Keratinocyte (primary cell): ENCODE results near the gene SMAD5. TPM values are rescaled to one million over a fixed set of nuclear protein-coding genes. Genes with fewer than 3 reads are reported as not detected.

Experiments
- DNase-seq: peaks from one replicate; pipeline ENCODE4 v3.0.0-alpha.2; 2011; ENCODE audit warnings: low read depth, missing footprints, low spot score
- FAIRE-seq: peaks from 2 replicates; lab custom pipeline; 2011; peaks lifted over from hg19 to GRCh38; lab: Jason Lieb, UNC
- H2AFZ ChIP-seq: 2 replicates; pipeline ENCODE4 v1.6.0; 2012; ENCODE audit warnings: low read length, control low read depth, inconsistent platforms; ENCODE audit not compliant: control insufficient read depth
- H3K27ac ChIP-seq: 2 replicates; pipeline ENCODE4 v1.5.1; 2011; ENCODE audit warnings: low read length; ENCODE audit not compliant: control insufficient read depth, insufficient read depth
- H3K27me3 ChIP-seq: 3 replicates; pipeline ENCODE4 v1.6.0; 2011; ENCODE audit warnings: low read length; ENCODE audit not compliant: control insufficient read depth, insufficient read depth; ENCODE audit errors: extremely low read depth
- H3K36me3 ChIP-seq, 2 experiments: 2 replicates in 1 of 2; 3 replicates in 1 of 2; pipeline ENCODE4 v1.5.1; 2011; ENCODE audit warnings: low read length in 2 of 2, mild to moderate bottlenecking in 1 of 2; ENCODE audit not compliant: control insufficient read depth in 2 of 2, insufficient read depth in 2 of 2; ENCODE audit errors: extremely low read depth in 1 of 2
- H3K4me1 ChIP-seq: 3 replicates; pipeline ENCODE4 v1.5.1; 2011; ENCODE audit warnings: low read length; ENCODE audit not compliant: control insufficient read depth, insufficient read depth; ENCODE audit errors: extremely low read depth
- H3K4me2 ChIP-seq: 3 replicates; pipeline ENCODE4 v1.6.0; 2011; ENCODE audit warnings: low read depth, low read length; ENCODE audit not compliant: control insufficient read depth, insufficient read depth; ENCODE audit errors: extremely low read depth
- H3K4me3 ChIP-seq, 3 experiments: fragments of 200-600 bp in 1 of 3; sonication (generic) in 1 of 3; 2 replicates in 2 of 3; 3 replicates in 1 of 3; pipeline ENCODE4 v1.5.1; 2011 to 2016; ENCODE audit warnings: low read length in 3 of 3, mild to moderate bottlenecking in 3 of 3, control low read depth in 2 of 3, inconsistent platforms in 1 of 3, low read depth in 1 of 3, mixed read lengths in 1 of 3, mixed run types in 1 of 3, moderate library complexity in 1 of 3; ENCODE audit not compliant: control insufficient read depth in 2 of 3, insufficient read depth in 2 of 3; ENCODE audit errors: extremely low read depth in 1 of 3
- H3K79me2 ChIP-seq: 2 replicates; pipeline ENCODE4 v1.6.0; 2012; ENCODE audit warnings: low read length; ENCODE audit not compliant: control insufficient read depth, insufficient read depth
- H3K9ac ChIP-seq: 3 replicates; pipeline ENCODE4 v1.6.0; 2011; ENCODE audit warnings: low read length; ENCODE audit not compliant: control insufficient read depth, insufficient read depth; ENCODE audit errors: extremely low read depth
- H3K9me1 ChIP-seq: 3 replicates; pipeline ENCODE4 v1.6.0; 2011; ENCODE audit warnings: low read length; ENCODE audit not compliant: control insufficient read depth, insufficient read depth; ENCODE audit errors: extremely low read depth
- H3K9me3 ChIP-seq: 2 replicates; pipeline ENCODE4 v1.5.1; 2012; ENCODE audit warnings: low read depth, low read length; ENCODE audit not compliant: control insufficient read depth
- H4K20me1 ChIP-seq: 3 replicates; pipeline ENCODE4 v1.6.0; 2011; ENCODE audit warnings: low read length; ENCODE audit not compliant: control insufficient read depth, insufficient read depth; ENCODE audit errors: extremely low read depth
- CTCF ChIP-seq, 3 experiments: IDR thresholded peaks in 1 of 3; conservative IDR thresholded peaks in 1 of 3; optimal IDR thresholded peaks in 1 of 3; 2 replicates in 2 of 3; 3 replicates in 1 of 3; pipeline versions ENCODE3 to v1.5.1; 2011; ENCODE audit warnings: low read length in 3 of 3, mild to moderate bottlenecking in 3 of 3, moderate library complexity in 2 of 3, control low read depth in 1 of 3, inconsistent platforms in 1 of 3; ENCODE audit not compliant: insufficient read depth in 2 of 3; ENCODE audit errors: extremely low read depth in 1 of 3
- EZH2 ChIP-seq: IDR thresholded peaks from one replicate; pipeline ENCODE4 v1.6.1; 2012; ENCODE audit warnings: inconsistent platforms, mild to moderate bottlenecking, low read length, moderate library complexity
- dilution Hi-C: fragments of 300-500 bp; cut with MboI; formaldehyde crosslinking; loops from one replicate; pipeline ENCODE4 v1.7.0; 2020; ENCODE audit warnings: low sequenced_read_pairs; ENCODE audit not compliant: extremely low pct_ligation_motif_present
- polyA plus RNA-seq, 5 experiments: library from polyadenylated mRNA; depleted of rRNA in 3 of 5; stranded (reverse) in 3 of 5; stranded (forward) in 1 of 5; unstranded in 1 of 5; fragments of >200 nt; gene quantifications; 1 replicate in 1 of 5; 2 replicates in 3 of 5; 3 replicates in 1 of 5; pipeline versions ENCODE4 v1.2.1 to v1.2.3, GENCODE V29; 2011 to 2012; ENCODE audit warnings: missing spikeins in 2 of 5, low read depth in 1 of 5, low replicate concordance in 1 of 5
- small RNA-seq, 3 experiments: library from RNA; depleted of rRNA; stranded (forward); fragments of <200 nt; gene quantifications; one replicate each; pipeline ENCODE3, GENCODE V24; 2012; ENCODE audit warnings: low read depth in 3 of 3, low replicate concordance in 1 of 3; ENCODE audit not compliant: insufficient read length in 3 of 3

Gene SMAD5
- polyA plus RNA-seq, 1 donor (not counting 4 experiments of a cell fraction or from before 2014, with no cell fraction given), result 72.1 TPM

GRCh38 chr5:136230176-136230575 lies 97.5 kb downstream of the SMAD5 start:
- FAIRE-seq, result no peak
- Histone ChIP-seq H3K27me3 (peaks cover 21% of the 10 kb centered on the region), H3K9me3 (no peaks in the 10 kb centered on the region), H3K4me2 (no peak overlapping the region), H3K9me1 (no peaks in the 10 kb centered on the region), H3K79me2 (no peaks in the 10 kb centered on the region), H4K20me1 (no peaks in the 10 kb centered on the region), H3K27ac (no peak overlapping the region), H3K4me3 (no peak overlapping the region), H3K36me3 (no peaks in the 10 kb centered on the region), H3K9ac (no peak overlapping the region), H3K4me1 (no peaks in the 10 kb centered on the region), H2AFZ (no peak overlapping the region)
- dilution Hi-C loops, result no loop called here
- no peak for DNase-seq
- TF ChIP-seq EZH2, result no peak
- no peak for TF ChIP-seq CTCF (optimal IDR thresholded peaks at IDR 0.05 in 1 of 3, IDR thresholded peaks at IDR 0.05 in 1 of 3, conservative IDR thresholded peaks at IDR 0.05 in 1 of 3; ENCODE audit: extremely low read depth in 1 of 3, insufficient read depth in 2 of 3, low read length in 3 of 3)

DNA sequence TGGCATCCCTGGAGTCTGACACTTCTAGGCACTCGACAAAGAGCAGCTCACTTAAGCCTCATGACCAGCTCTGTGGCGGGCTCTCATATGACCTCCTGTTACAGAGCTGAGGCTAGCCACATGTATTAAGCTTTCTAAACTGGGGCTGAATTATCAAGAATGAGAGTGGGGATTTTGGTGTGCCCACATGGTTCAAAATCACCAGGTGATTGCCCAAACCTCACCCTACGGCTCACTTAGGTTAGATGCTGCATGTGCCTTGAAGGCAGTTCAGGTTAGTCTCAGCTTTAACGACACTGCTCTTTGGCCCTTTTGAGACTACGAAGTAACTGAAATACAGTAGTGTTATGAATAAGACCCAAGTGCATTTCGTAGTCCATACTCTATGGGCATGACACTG lies 99.7 kb downstream of the SMAD5 start:
- H3K9ac ChIP-seq, result no peak overlapping the region
- FAIRE-seq (no peak), DNase-seq (no peak)
- dilution Hi-C loops, result no loop called here
- no peak overlapping the region for H2AFZ ChIP-seq
- H3K27ac ChIP-seq, result no peak overlapping the region
- H3K36me3 ChIP-seq, result no peaks in the 10 kb centered on the region
- no peaks in the 10 kb centered on the region for H3K4me1 ChIP-seq
- no peaks in the 10 kb centered on the region for H3K79me2 ChIP-seq
- H3K9me1 ChIP-seq, result no peaks in the 10 kb centered on the region
- no peak overlapping the region for H3K4me2 ChIP-seq
- H3K9me3 ChIP-seq, result no peaks in the 10 kb centered on the region
- H4K20me1 ChIP-seq, result no peaks in the 10 kb centered on the region
- H3K27me3 ChIP-seq, result peaks cover 14% of the 10 kb centered on the region
- H3K4me3 ChIP-seq, result no peak overlapping the region
- TF ChIP-seq EZH2 (no peak), CTCF (optimal IDR thresholded peaks at IDR 0.05 in 1 of 3, IDR thresholded peaks at IDR 0.05 in 1 of 3, conservative IDR thresholded peaks at IDR 0.05 in 1 of 3; ENCODE audit: extremely low read depth in 1 of 3, insufficient read depth in 2 of 3, low read length in 3 of 3) (no peak)

Small RNAs within 50 kb of the gene (small RNA-seq; reads per million reads assigned to genes)
- gene RF02173 (0 reads per million in 3 experiments), gene RF02175 (0 reads per million in 3 experiments), gene RF02176 (0 reads per million in 3 experiments)

Other genes starting within 250 kb of the SMAD5 start
- not detected in 3 replicates for gene IL9, start 237.0 kb upstream of the SMAD5 start, polyA plus RNA-seq
- 0.08 TPM in 1 of 3 replicates, not detected in the others for gene LECT2, start 177.9 kb upstream of the SMAD5 start, polyA plus RNA-seq
- 270 to 490 TPM (median 379 TPM) in 3 replicates for gene TGFBI, start 103.9 kb upstream of the SMAD5 start, polyA plus RNA-seq
- not detected in 3 replicates for gene SMIM32, start 60.3 kb downstream of the SMAD5 start, polyA plus RNA-seq
- gene TRPC7, start 232.7 kb downstream of the SMAD5 start, polyA plus RNA-seq, result not detected in 3 replicates